Amygdala (tissue), 56 donors: Measurements from ENCODE around the gene CBLIF.
"Not testable (repeated sequence)": the region's sequence is repeated elsewhere in the genome, so short reads cannot be mapped to it uniquely, and the experiment has no call there.

Experiments
- DNase-seq, 56 donors: peaks; one replicate each; lab custom pipeline; 2025; lab: John Stamatoyannopoulos, UW

Gene CBLIF

DNA sequence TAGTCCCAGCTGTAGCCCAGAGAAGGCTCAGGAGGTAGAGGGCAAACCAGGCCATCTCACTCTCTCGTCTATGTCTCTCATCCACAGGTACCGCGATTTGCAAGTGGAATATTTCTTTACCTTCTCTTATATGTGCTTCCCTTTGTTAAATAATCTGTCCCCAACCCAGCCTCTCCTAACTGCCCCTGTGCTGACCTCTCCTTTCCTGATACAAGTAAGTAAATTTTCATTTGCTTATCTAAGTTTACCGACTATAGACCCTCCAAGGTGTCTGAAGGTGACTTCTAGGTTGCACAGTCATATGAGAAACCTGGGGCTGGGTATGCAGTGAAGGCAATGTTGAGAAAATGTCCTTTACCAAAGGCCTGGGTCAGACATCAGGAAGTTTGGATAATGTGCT, at the start of gene CBLIF:
CBLIF (minus strand) TSS at position 101 of the 400 bp plus-strand sequence; CDS start at position 55, 46 bp downstream.
- no peak for DNase-seq

DNA sequence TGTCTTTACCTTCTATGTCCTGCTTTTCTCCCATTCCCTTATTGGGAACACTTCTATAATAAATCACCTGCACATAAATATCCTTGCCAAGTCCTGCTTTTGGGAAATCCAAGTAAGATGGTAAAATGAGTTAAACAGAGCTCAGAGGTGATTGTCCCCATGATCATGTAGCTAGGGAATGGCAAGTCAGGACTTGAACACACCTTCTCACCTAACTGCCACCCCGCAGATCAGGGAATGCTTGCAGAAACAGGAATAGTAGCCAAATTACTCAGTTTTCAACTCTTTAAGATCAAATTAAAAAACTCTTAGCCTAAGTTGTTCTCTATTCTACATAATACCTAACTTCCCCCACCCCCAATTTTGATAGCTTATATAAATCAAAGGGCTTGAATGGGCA, 49.3 kb upstream of the CBLIF start:
- no peak for DNase-seq

DNA sequence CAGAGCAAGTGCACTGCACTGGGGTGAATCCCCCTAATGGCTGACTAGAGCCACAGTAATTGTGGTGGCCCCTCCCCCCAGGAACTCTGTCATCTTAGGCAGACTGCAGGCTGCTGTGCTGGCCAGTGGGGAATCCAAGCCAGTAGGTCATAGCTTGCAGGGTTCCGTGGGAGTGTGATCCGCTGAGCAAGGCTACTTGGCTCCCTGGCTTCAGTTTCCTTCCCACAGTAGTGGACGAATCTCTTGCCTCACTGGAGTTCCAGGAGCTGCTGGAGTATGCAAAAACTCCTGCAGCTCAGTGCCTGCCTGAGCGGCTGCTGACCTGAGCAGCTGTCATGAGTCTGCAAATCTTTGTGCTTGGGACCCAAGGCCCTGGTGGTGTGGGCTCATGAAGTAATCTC, 46.5 kb upstream of the CBLIF start:
- no peak for DNase-seq

DNA sequence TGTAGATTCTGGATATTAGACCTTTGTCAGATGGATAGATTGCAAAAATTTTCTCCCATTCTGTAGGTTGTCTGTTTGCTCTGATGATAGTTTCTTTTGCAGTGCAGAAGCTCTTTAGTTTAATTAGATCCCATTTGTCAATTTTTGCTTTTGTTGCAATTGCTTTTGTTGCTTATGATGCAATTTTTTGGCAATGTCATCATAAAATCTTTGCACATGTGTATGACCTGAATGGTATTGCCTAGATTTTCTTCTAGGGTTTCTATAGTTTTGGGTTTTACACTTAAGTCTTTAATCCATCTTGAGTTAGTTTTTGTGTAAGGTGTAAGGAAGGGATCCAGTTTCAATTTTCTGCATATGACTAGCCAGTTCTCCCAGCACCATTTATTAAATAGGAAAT, 41.9 kb upstream of the CBLIF start:
- DNase-seq, result not testable (repeated sequence)

GRCh38 chr11:59883597-59883996, 38.3 kb upstream of the CBLIF start:
- no peak for DNase-seq

GRCh38 chr11:59879567-59879966, 34.3 kb upstream of the CBLIF start:
- no peak for DNase-seq

DNA sequence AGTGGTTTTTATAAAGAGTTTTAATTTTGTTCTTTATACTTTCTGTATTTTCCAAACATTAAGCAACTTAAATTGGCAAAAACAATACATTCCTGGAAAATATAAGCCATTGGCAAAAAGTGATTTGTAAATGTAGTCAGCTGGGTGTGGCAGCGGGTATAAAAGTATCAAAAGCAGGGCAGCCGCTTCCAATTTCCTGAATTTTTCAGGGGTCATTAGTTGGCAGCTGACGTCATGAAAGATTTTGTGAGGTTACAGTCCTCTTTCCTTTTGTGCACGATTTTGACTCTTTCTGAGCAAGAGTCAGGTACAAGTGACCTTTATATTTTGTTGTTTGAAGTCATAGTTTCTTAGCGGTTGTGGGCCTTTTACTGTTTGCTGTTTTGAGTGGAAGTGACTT, 33.3 kb upstream of the CBLIF start, which contains the start of gene OOSP3:
OOSP3 (plus strand) TSS at position 208 of the 400 bp plus-strand sequence; CDS start at position 235, 27 bp downstream.
- DNase-seq, result no peak

DNA sequence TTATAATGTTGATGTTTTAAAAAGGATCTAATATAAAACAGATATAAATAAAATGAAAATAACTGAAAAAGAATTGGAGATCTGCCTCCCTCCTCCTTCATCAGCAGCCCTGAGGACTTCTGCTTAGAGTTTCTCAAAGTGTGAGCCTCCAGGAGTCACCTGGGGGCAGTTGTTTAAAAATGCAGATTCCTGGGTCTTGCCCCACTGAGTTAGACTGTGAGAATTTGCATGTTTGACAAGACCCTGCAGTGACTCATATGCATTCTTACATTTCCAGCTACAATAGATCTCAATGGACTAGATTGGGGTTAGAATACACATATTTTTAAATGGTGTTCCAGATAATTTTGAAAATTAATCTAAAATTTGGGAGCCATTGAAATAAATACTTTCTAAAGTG, 32.5 kb upstream of the CBLIF start:
- DNase-seq, result no peak

GRCh38 chr11:59877325-59877724, 32.0 kb upstream of the CBLIF start:
- DNase-seq, result no peak

DNA sequence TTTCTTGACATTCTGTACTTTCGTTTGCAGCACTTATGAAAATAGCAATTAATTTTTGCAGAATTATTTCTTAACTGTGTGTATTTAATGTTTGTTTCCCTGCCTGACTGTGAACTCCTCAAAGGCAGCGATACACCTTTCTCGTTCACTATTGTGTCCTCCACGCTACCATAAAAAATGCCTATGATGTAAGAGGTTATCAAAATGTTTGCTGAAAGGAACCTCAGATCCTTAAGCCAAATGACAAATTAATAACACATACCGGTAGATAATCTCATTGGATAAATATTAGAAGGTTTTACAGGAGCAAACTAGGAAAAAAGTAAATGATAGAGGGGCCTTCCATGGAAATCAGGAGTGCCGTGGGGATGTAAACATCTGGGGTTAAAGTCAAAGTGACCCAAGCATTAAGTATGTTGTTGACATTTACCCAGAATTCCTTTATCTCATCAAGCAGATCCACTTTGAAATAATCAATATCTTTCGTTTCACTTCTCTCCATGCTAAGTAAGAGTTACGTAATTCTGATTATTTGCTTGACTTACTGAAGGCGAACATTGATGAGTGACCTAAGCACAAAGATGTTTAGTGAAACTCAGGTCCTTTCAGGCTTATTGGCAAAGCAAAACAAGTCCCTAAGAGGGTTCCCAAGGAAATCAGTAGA, 30.7 kb upstream of the CBLIF start:
- no peak for DNase-seq

- DNase-seq, result no peak
Measured at GRCh38 chr11:59872076-59872475, 26.8 kb upstream of the CBLIF start.

DNA sequence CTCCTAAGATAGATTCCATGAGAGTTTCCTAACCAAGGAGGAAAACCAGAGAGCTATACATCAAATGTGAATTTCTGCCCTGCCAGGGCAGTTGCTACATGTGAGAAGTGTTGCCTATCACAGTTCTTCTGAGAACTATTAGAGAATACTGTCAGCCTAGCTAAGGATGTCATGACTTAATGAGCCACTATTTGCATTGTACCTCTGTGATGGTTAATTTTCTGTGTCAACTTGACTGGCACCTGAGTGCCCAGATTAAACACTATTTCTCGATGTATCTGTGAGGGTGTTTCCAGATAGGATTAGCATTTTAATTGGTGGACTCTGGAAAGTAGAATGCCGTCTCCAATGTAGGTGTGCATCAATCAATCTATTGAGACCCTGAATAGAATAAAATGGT, 22.6 kb upstream of the CBLIF start:
- DNase-seq, result no peak

- no peak for DNase-seq
Measured at GRCh38 chr11:59866836-59867235, 21.5 kb upstream of the CBLIF start.

- DNase-seq, result no peak
Measured at GRCh38 chr11:59866397-59866796, 21.1 kb upstream of the CBLIF start, which contains the start of gene TCN1. TSS of gene TCN1 (minus strand) at chr11:59866487. CDS start at chr11:59866470, 17 bp downstream.

GRCh38 chr11:59865031-59865430, 19.7 kb upstream of the CBLIF start:
- DNase-seq, result no peak

- no peak for DNase-seq
Measured at GRCh38 chr11:59862252-59862651, 17.0 kb upstream of the CBLIF start.

- DNase-seq, result no peak
Measured at GRCh38 chr11:59859673-59860072, 14.4 kb upstream of the CBLIF start.

DNA sequence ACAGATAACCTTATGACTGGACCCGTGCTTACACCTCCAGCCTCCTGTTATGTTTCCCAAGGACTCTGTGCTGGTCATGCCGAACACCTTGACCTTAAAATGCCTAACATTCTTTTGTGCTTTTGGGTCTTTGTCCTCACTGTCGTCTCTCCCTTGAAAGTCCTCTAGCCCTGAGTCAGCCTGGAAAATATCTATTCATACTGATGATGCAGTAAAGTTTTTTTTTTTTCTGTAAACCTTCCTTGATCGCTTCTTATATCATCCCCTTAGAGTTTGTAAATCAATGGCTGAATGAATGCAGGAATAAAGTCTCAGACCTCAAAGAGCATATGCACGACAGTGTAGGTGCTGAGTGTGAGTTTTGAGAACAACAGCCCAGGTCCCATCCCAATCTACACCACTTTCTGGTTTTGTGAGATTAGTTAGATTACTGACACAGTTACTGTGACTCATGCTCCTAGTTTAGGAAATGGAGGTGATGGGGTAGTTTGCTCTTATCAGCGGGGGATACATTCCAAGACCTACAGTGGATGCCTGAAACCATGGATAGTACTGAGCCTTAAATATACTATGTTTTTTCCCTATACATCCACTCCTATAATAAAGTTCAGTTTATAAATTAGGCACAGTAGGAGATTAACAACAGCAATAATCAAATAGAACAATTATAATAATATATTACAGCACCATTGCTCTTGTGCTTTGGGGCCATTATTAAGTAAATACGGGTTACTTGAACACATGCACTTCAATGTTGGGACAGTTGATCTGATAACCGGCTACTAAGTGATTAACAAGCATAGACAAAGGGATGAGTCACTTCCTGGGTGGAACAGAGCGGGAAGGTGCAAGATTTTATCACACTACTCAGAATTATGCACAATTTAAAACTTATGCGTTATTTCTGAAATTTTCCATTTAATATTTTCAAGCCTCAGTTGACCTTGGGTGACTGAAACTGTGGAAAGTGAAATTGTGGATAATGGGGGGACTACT, 12.4 kb upstream of the CBLIF start:
- DNase-seq, result no peak

- DNase-seq, result no peak
Measured at GRCh38 chr11:59854871-59855270, 9.6 kb upstream of the CBLIF start.

- not testable (repeated sequence) for DNase-seq
Measured at GRCh38 chr11:59851416-59851815, 6.1 kb upstream of the CBLIF start.

DNA sequence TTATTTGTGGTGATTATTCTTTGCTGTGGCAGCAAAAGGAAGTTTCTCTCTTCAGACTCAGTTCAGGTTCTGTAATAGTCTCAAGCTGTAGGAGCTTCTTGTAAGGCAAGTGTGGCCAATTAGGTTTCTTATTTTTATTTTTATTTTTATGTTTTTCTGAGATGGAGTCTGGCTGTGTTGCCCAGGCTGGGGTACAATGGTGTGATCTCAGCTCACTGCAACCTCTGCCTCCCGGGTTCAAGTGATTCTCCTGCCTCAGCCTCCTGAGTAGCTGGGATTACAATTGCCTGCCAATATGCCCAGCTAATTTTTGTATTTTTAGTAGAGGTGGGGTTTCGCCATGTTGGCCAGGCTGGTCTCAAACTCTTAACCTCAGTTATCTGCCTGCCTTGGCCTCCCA, 4.3 kb upstream of the CBLIF start:
- DNase-seq, result not testable (repeated sequence)
